ENCODE results near the gene ADGRF4.

DNA sequence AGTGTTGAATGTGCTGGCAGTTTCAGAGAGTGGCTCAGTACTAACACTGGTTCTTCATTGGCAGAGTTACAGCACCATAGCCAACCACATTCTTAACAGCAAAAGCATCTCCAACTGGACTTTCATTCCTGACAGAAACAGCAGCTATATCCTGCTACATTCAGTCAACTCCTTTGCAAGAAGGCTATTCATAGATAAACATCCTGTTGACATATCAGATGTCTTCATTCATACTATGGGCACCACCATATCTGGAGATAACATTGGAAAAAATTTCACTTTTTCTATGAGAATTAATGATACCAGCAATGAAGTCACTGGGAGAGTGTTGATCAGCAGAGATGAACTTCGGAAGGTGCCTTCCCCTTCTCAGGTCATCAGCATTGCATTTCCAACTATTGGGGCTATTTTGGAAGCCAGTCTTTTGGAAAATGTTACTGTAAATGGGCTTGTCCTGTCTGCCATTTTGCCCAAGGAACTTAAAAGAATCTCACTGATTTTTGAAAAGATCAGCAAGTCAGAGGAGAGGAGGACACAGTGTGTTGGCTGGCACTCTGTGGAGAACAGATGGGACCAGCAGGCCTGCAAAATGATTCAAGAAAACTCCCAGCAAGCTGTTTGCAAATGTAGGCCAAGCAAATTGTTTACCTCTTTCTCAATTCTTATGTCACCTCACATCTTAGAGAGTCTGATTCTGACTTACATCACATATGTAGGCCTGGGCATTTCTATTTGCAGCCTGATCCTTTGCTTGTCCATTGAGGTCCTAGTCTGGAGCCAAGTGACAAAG is 17.0 kb upstream of the ADGRF4 start:
- TF ChIP-seq EZH2 (IDR thresholded peaks at IDR 0.05; ENCODE audit: borderline replicate concordance, insufficient read depth, low read depth, low read length, poor library complexity, severe bottlenecking), result no peak
- TF ChIP-seq, protein P1, sequence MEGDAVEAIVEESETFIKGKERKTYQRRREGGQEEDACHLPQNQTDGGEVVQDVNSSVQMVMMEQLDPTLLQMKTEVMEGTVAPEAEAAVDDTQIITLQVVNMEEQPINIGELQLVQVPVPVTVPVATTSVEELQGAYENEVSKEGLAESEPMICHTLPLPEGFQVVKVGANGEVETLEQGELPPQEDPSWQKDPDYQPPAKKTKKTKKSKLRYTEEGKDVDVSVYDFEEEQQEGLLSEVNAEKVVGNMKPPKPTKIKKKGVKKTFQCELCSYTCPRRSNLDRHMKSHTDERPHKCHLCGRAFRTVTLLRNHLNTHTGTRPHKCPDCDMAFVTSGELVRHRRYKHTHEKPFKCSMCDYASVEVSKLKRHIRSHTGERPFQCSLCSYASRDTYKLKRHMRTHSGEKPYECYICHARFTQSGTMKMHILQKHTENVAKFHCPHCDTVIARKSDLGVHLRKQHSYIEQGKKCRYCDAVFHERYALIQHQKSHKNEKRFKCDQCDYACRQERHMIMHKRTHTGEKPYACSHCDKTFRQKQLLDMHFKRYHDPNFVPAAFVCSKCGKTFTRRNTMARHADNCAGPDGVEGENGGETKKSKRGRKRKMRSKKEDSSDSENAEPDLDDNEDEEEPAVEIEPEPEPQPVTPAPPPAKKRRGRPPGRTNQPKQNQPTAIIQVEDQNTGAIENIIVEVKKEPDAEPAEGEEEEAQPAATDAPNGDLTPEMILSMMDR (IDR thresholded peaks at IDR 0.05), result no peak
